Measurements from ENCODE around the gene NF1.
"Not testable (repeated sequence)": the region's sequence is repeated elsewhere in the genome, so short reads cannot be mapped to it uniquely, and the experiment has no call there.

The NF1 gene

DNA sequence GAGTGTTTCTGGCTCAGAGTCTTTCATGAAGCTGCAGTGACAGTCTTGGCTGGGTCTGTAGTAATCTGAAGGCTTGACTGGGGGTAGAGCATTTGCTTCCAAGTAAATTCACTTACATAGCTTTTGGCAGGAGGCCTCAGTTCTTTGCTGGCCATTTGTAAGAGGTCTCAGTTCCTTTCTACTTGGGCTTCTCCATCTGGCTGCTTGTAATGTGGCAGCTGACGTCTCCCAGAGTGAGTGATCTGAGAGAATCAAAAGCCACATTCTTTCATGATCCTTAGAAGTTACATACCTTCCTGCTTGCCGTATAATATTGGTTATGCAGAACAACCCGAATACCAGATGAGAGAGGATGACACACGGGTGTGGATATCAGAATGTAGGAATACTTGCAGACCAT lies 39.8 kb downstream of the NF1 start:
- DNase-seq: no peak

DNA sequence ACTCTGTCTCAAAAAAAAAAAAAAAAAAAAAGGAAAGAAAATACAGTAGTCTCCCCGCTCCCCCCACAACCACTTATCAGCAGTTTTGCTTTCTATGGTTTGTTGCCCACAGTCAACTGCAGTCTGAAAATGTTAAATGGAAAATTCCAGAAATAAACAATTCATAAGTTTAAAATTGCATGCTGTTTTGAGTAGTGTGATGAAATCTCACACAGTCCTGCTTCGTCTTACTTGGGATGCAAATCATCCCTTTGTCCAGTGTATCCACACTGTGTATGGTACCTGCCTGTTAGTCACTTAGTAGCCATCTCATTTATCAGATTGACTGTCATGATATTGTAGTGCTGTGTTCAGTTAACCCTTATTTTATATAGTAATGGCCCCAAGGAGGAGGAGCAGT lies 41.5 kb downstream of the NF1 start:
- DNase-seq: no peak

DNA sequence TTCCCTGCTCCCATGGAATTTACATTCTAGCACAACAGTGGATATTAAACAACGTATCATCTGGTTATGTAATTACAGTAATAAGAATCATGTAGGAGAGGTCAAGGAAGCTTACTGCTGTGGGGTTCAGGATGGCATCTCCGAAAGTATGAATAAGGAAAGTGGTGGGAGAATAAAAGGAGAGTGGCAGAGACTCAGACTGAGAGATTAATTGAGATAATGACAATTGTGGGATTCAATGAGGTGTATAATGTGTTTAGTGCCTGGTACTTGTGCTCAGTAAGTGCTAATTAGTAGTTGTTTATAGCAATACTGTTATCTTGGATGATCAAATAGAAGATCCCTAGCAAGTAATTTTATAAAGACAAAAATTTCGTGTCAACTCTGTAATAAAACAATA lies 45.3 kb downstream of the NF1 start:
- DNase-seq: no peak

DNA sequence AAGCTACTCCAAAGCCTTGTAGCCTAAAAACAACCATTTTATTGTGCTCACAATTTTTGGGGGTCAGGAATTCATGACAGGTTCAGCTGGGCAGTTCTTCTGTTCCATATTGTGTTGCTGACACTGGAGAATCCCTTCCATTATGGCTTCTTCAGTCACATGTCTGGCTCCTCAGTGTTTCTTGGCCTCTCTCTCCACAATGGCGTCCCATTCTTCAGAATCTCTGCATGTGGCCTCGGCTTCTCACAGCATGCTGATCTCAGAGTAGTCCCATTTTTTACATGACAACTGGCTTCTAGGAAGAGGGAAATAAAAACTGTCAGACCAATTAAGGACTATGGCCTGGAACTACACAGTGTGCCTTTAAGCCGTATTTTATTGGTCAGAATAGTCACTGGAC lies 49.7 kb downstream of the NF1 start:
- DNase-seq: no peak

DNA sequence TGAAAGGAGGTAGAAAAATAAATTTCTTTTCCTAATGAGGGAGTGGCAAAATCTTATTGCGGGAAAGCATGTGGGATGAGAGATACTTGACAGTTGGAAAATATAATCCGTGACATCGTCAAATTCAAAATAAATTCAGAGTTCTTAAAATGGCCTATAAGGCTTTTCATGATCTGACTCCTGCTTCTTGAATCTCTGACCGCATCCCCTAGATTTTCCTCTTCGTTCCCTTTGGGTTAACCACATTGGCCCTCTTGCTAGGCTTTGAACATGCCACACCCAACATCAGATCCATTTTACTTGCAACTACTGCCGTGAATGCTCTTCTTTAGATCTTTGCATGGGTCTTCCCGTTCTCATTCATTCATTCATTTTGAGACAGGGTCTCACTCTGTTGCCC lies 50.1 kb downstream of the NF1 start:
- DNase-seq: no peak

DNA sequence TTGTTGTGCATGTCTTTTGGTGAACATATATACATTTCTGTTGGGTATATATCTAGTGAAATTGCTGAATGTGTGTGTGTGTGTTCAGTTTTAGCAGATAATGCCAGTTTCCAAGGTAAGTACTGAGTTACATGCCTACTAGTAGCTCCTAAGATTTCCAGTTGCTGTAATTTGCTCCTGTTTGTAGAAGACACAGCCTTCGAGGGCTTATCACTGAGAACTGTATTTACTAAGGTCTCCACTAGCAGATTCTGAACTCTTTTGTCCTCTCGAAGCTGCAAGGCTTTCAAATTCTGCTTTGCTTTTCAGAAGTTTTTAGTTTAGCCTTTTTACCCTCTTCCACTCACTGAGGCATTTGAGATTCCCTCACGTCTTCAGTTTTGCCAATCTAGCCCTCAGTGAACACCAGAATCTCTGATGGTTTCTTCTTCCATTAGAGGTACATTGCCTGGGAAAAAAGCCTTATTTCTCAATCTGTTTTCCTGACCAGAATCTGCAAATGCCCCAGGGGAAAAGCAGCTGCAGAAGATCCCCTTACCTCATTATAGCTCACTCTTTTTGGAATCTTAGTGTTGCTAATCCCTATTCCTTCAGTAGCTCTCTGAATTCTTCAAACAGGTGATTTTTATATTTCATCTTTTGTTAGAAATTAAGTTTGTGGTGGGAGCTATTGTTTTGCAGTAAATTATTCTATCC lies 52.9 kb downstream of the NF1 start:
- DNase-seq: no peak

DNA sequence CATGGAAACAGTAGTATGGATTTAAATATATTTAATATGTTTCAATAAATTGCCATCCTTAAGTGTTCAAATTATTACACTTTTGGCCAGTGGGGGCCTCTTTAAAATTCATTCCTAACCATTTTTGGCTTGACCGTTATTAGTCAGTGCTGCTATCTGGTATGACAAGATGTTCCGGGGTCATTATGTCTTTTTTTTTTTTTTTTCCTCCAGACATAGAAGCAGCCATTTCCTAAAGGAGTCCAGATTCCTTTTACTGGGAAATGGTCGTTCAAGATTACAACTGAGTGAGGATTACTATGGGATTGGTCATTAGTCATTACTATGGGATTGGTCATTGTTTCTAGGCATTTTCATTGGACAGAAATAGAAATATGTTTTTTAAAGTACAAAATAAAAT lies 53.4 kb downstream of the NF1 start:
- DNase-seq: no peak

DNA sequence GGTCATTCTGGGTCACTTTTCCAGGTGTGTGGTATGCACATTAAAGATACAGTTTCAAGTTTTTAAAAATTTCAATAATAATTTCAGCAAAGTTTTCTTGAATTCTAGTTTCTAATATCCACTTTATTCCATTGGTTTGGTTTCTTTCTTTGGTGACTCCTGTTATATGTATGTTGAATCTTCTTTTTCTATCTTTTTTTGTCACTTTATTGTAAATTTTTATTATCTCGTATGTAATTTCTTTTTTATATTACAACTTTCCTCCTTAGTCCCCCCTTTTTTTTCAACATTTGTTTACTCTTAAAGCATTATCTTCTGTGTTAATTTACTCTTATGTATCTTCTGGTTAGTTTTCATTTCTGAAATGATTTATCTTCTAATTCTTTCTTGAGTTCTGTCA lies 57.5 kb downstream of the NF1 start:
- DNase-seq: no peak

DNA sequence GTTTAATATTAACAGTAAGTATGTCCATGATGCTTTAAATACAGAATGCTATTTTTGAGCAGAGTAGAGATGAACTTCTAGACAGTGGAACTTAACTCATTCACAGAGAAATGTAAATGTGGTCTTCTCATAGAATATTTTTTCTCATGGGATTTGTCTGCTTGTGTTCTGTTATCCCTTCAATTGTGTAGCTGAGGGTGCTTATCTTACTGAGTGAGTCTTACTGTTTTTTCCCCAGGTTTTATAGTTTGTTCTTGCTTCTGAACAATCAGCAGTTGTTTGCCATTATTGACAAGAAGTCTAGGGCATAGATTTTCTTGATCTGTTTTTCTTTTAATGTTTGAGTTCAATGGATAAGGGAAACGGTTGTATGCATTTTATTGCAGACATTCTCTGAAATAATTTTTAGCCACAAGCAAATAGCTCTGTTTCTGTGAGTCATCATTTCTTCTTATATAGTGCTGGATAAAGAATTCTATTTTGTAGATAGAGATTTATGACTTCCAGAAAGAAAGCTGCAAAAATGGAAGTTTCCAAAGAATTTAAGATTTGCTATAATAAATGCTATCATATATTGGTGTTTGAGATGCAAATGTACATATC lies 60.5 kb downstream of the NF1 start:
- no peak for DNase-seq

DNA sequence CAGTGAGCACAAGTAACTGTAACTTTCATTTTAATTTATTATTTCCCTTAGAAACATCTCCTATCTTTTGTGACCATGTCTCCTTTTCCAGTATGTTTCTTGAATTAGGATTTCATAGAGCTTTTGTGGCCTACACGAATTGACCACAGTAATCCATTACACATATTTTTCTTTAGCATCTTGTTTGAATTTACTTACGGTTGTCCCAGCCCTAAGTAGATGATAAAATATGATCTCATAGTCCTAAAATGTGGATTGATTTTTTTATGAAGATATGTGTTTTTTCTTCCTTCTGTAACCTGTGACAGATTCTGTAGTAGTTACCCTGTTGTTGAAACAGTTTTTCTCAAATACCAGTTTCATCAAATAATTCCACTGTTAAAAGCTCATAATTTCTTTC lies 61.5 kb downstream of the NF1 start:
- no peak for DNase-seq

DNA sequence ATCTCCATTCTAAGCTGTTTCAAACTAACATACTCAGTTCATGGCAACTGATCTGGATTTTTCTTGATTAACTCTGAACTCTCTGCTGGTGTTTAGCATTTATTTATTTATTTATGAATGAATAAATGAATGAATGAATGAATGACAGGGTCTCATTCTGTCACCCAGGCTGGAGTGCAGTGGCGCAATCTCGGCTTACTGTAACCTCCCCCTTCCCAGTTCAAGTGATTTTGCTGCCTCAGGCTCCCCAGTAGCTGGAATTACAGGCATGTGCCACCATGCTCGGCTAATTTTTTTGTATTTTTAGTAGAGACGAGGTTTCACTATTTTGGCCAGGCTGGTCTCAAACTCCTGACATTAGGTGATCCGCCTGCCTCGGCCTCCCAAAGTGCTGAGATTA lies 62.1 kb downstream of the NF1 start:
- not testable (repeated sequence) for DNase-seq

DNA sequence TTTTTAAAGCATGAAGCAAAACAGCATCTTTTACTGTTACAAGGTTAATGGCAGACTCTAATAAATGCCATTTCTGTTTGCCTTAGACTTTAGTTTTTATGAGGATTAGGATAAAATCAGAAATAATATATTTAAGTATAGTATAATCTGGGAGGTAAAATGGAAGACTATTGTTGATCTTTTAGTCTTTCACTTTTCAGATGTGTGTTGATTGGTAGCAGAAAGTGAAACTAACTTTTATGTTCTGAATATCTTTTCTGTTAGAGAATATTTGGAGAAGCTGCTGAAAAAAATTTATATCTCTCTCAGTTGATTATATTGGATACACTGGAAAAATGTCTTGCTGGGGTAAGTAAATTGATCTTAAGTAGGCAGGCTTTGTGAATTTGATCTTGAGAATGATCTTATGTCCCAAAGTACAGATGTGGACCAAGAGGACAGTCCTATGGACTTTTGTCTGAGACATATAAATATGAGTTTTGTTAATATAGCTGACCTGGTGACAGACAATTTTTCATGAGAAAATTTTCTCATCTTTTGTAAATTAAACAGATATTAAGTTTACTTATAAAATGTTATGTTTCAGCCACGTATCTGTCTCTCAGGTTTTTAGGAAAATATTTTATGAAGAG lies 64.1 kb downstream of the NF1 start:
- peak; percentile 3 for DNase-seq

DNA sequence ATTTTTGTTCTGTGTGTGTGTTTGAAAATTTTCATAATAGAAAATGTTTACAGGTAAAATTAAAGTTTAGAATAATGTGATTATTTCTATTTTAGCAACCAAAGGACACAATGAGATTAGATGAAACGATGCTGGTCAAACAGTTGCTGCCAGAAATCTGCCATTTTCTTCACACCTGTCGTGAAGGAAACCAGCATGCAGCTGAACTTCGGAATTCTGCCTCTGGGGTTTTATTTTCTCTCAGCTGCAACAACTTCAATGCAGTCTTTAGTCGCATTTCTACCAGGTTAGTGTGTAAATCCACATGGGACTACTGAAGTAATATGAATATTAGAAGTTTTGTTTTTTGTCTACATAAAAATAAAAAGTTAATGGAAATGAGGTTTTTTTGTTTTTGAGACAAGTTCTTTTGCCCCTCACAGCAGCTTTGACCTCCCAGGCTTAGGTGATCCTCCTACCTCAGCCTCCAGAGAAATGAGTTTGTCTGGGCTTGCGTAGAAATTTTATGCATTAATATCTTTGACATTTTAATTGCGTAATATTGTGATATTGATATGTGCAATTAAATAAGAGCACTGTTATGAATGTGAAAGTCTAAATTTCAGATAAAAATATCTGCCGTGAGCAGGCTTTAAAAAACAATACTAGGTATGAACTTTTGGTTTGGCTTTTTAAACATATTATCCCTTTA lies 68.5 kb downstream of the NF1 start:
- no peak for DNase-seq

DNA sequence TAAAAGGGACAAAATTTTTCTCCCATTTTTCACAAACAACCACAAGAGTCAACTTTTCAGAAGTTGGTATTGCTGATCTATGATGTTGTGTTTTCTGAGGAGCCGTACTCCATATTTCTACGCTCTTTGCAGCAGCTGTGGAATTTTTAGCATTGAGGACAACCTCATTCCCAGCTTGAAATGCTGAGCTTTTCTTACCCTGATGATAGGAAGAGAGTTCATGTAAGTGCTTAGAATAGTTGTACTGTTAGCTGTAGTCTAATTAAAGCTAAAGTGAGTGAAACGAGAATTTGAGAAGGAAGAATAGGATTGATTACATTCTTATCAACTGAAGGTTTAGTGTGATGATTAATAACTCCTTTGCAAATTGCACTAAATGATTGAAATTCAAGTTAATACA lies 72.3 kb downstream of the NF1 start:
- DNase-seq: no peak

DNA sequence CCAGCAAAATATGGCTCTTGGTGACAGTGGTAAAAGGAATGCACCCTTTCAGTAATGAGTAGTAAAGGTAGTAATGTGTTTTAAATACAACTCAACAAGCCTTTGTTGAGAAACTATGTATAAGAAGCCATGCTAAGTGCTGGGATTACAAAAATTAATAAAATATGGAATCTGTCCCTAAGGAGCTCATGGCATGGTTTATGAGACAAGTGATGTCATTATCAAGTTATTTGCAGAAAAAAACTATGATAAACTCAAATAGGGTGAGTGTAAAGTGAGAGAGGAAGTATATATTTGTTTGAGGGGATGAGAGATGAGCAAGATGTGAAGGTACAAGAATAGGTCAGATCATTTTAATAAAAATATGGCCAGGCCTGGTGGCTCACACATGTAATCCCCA lies 76.9 kb downstream of the NF1 start:
- DNase-seq: no peak

DNA sequence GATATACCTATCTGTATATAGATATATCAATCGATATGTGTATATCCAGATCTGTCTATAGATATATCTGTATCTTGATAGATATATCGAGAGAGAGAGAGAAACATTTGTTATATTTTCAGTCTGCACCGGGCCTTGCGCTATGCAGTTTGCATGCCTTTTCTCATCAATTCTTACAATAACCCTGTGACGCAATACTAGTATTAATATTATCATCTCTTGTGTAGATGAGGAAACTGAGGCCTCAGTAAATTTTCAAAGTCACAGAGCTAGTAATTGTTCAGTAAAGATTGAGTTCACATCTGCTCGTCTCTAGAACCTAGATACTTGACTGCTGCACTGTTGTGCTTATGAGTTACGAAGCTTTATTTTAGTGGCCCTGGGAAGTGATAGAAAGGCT lies 77.6 kb downstream of the NF1 start:
- DNase-seq: no peak

DNA sequence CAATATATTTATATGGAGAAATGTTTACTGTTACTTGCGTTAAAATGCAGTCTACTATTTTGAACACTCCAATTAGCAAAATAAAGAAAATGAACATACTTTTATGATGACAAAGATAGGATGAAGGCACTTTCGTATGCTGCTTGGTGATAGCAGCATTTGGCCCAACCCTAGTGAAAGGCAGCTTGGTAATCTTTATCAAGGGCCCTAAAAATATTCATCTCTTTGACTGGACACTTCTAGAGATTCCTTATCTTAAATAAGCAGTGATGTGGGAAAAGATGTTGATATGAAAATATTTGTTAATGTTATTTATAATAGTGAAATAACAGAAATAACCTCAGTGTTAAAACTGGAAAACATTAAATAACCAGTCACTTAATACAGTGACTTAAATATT lies 79.4 kb downstream of the NF1 start:
- DNase-seq: no peak

DNA sequence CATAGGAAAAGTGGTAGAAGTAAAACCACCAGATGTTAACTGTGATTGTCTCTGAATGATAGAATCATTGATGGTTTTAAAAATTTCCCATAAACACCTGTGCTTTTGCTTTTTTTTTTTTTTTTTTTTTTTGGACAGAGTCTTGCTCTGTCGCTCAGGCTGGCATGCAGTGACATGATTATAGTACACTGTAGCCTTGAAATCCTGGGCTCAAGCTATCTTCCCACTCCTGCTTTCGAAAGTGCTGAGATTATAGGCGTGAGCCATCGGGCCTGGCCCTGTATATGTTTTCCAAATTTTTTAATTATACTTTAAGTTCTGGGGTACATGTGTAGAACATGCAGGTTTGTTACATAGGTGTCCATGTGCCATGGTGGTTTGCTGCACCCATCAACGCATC lies 80.5 kb downstream of the NF1 start:
- no peak for DNase-seq

DNA sequence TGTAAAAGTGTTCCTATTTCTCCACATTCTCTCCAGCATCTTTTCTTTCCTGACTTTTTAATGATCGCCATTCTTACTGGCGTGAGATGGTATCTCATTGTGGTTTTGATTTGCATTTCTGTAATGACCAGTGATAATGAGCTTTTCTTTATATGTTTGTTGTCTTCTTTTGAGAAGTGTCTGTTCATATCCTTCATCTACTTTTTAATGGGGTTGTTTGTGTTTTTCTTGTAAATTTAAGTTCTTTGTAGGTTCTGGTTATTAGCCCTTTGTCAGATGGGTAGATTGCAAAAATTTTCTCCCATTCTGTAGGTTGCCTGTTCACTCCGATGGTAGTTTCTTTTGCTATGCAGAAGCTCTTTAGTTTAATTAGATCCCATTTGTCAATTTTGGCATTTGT lies 81.4 kb downstream of the NF1 start:
- DNase-seq: not testable (repeated sequence)

DNA sequence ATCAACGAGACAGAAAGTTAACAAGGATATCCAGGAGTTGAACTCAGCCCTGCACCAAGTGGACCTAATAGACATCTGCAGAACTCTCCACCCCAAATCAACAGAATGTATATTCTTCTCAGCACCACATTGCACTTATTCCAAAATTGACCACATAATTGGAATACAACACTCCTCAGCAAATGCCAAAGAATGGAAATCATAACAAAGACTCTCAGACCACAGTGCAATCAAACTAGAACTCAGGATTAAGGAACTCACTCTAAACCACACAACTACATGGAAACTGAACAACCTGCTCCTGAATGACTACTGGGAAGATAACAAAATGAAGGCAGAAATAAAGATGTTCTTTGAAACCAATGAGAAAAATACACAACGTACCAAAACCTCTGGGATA lies 84.2 kb downstream of the NF1 start:
- not testable (repeated sequence) for DNase-seq

DNA sequence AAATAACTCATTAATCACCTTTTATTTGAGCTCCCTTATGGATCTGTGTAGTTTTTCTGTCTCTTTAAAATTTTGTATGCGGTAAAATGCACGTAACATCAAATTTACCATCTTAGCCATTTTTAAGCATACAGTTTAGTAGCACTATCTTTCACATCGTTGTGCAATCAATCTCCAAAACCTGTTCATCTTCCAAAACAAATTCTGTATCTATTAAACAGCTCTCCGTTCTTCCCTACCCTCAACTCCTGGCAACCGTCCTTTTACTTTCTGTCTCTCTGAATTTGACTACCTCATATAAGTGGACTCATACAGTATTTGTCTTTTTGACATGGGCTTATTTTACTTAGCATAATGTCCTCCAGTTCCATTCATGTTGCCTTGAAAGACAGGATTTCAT lies 100.5 kb downstream of the NF1 start:
- no peak for DNase-seq

DNA sequence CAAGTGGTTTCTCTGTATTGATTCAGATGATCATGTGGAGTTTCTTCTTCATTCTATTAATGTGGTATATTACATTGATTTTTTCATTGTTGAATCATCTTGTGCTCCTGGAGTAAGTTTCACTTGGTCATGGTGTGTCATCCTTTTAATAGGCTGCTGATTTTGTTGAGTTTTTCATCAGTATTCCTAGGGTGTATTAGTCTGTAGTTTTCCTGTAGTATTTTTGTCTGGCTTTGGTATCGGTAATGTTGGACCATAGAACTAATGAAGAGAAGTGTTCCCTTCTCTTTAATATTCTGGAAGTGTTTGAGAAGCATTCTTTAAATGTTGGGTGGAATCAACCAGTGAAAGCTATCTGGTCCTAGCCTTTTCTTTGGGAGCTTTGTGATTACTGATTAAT lies 103.2 kb downstream of the NF1 start:
- DNase-seq: no peak

DNA sequence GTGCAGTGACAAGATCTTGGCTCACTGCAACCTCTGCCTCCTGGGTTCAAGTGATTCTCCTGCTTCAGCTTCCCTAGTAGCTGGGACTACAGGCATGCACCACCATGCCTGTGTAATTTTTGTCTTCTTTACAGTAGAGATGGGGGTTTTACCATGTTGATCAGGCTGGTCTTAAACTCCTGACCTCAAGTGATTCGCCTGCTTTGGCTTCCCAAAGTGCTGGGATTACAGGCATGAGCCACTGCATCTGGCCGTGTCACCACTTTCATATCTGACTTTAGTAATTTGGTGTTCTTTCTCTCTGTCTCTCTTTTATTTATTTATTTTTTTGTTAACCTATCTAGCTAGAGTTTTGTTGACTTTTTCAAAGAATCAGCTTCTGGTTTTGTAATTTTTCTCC lies 103.9 kb downstream of the NF1 start:
- DNase-seq: not testable (repeated sequence)

DNA sequence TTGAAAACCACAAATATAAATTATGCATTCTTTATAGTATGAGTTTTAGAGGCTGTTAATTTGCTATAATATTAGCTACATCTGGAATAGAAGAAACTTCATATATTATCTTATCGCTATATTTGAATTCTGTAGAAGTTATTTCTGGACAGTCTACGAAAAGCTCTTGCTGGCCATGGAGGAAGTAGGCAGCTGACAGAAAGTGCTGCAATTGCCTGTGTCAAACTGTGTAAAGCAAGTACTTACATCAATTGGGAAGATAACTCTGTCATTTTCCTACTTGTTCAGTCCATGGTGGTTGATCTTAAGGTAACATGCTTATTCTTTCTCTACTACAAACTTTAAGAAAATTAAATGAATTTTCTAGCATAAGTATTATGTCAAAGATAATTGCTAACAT lies 105.5 kb downstream of the NF1 start:
- DNase-seq: peak; percentile 11

Data from suppressor macrophage treated with lipopolysaccharide for 4 hours (primary cell).